GM20431 (cell line): ENCODE data around the gene OR13C8.

Experiments
- in situ Hi-C: fragments of 300-500 bp; cut with MseI, MboI; formaldehyde crosslinking; loops from one replicate; pipeline ENCODE4 v1.15.0; 2020; ENCODE audit warnings: low sequenced_read_pairs; ENCODE audit not compliant: unreplicated experiment

Gene OR13C8

GRCh38 chr9:104606152-104606551, 37.2 kb downstream of the OR13C8 start:
- in situ Hi-C loops: no loop called here

- in situ Hi-C loops: no loop called here
These were observed 39.4 kb downstream of the OR13C8 start for GRCh38 chr9:104608336-104608735.

GRCh38 chr9:104611213-104611612, 42.2 kb downstream of the OR13C8 start:
- in situ Hi-C loops: no loop called here

DNA sequence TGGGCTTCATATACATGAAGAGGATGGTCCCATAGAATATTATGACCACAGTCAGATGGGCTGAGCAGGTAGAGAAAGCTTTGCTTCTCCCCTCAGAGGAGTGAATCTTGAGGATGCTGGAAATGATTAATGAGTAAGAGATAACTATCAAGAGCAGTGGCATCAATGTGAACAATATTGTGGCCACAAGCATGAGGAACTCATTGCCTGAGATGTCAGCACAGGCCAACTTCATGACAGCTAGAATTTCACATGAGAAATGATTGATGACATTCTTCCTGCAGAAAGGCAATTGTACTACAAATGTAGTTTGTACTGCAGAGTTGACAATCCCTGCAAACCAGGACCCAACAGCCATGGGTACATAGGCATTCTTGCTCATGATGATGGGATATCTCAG, 48.5 kb downstream of the OR13C8 start:
- in situ Hi-C loops: no loop called here

GRCh38 chr9:104618104-104618503, 49.1 kb downstream of the OR13C8 start, which contains the start of gene OR13C9:
Gene OR13C9, minus strand, starts transcription at chr9:104618204. Its CDS starts 0 bp downstream, at chr9:104618204.
- in situ Hi-C loops: no loop called here
